Adipocyte (in vitro differentiated cells): ENCODE data around the gene TMEM240.
"Not testable (repeated sequence)": the region's sequence is repeated elsewhere in the genome, so short reads cannot be mapped to it uniquely, and the experiment has no call there.

Source experiments
- DNase-seq: peaks from one replicate; pipeline ENCODE4 v3.0.0-alpha.2; 2015; ENCODE audit warnings: low read depth
- H3K27me3 ChIP-seq: replicated peaks from 2 replicates; pipeline ENCODE4 v1.7.0; 2013; ENCODE audit warnings: mild to moderate bottlenecking, low read length, moderate library complexity; ENCODE audit not compliant: control insufficient read depth, insufficient read depth
- H3K36me3 ChIP-seq: 2 replicates; pipeline ENCODE4 v1.7.0; 2013; ENCODE audit warnings: low read length, mild to moderate bottlenecking, moderate library complexity; ENCODE audit not compliant: control insufficient read depth, insufficient read depth, severe bottlenecking
- H3K4me1 ChIP-seq: 2 replicates; pipeline ENCODE4 v1.7.0; 2013; ENCODE audit warnings: mild to moderate bottlenecking, low read length, moderate library complexity; ENCODE audit not compliant: control insufficient read depth, insufficient read depth
- H3K4me3 ChIP-seq: 2 replicates; pipeline ENCODE4 v1.7.0; 2013; ENCODE audit warnings: mild to moderate bottlenecking, low read length, moderate library complexity
- H3K9ac ChIP-seq: 2 replicates; pipeline ENCODE4 v1.7.0; 2013; ENCODE audit warnings: mild to moderate bottlenecking, low read length, moderate library complexity
- H3K9me3 ChIP-seq: 2 replicates; pipeline ENCODE4 v1.7.0; 2013; ENCODE audit warnings: mild to moderate bottlenecking, low read length, moderate library complexity; ENCODE audit not compliant: control insufficient read depth

Gene TMEM240

DNA sequence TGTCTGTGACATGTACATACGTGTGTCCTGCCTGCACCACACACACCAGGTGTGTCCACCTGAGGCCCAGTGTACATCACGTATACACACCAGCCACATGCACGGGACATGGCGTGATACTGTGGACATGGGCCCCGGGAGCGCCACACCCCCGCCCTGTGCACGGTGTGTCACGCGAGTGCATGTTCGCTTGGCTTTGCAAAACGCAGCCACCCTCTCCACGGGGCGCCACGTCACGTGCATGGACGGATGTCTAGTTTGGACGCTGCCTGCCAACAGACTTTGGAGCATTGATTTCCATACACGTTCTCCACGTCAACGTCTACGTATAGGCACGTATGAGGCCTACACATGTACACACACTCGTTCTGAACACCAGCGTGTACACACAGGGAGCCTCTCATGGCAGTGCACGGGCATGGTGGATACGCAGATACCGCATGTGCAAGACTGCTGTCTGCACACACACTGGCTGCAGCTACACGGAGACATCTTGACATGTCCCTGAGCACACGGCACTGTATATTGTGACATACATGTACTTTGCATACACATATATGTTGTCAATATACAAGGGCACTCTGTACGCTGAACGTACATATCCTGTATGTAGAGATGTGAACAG, 2.7 kb downstream of the TMEM240 start:
- peaks cover 14% of the 10 kb centered on the region for H3K36me3 ChIP-seq
- no peak overlapping the region for H3K9ac ChIP-seq
- no peaks in the 10 kb centered on the region for H3K4me1 ChIP-seq
- H3K9me3 ChIP-seq = no peaks in the 10 kb centered on the region
- DNase-seq = no peak
- no peaks in the 10 kb centered on the region for H3K27me3 ChIP-seq
- no peak overlapping the region for H3K4me3 ChIP-seq

DNA sequence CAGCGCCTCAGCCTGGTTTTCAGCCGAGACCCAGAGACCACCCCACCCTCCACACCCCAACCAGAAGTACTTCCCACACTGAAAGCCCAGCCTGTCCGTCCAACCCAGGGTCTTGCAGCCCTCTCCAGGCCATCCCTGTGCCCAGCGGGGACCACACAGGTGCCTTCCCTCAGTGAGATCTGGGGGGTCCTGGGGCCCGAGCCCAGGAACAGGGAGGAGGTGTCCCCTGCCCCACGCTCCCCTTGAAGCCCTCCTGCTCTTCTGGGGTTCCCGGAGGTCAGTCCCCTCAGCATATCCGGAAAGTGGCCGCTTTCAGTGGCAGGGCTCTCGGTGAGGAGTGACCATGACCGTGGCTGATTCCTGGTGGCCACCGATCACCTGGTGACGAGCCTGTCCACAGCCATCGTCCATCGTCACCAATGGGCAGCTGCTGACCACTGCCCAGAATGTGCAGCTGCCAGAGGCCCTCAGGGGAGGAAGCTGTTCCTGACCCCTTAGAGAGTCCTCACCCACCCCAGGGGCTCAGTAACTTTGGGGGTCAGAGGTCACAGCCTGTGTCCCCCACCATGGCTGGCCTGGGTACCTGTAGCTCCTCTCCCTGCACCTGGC, 3.4 kb downstream of the TMEM240 start:
- Histone ChIP-seq H3K27me3 (no peaks in the 10 kb centered on the region), H3K4me1 (no peaks in the 10 kb centered on the region), H3K4me3 (no peak overlapping the region), H3K9me3 (no peaks in the 10 kb centered on the region), H3K36me3 (peaks cover 9% of the 10 kb centered on the region), H3K9ac (no peak overlapping the region)
- DNase-seq = no peak

DNA sequence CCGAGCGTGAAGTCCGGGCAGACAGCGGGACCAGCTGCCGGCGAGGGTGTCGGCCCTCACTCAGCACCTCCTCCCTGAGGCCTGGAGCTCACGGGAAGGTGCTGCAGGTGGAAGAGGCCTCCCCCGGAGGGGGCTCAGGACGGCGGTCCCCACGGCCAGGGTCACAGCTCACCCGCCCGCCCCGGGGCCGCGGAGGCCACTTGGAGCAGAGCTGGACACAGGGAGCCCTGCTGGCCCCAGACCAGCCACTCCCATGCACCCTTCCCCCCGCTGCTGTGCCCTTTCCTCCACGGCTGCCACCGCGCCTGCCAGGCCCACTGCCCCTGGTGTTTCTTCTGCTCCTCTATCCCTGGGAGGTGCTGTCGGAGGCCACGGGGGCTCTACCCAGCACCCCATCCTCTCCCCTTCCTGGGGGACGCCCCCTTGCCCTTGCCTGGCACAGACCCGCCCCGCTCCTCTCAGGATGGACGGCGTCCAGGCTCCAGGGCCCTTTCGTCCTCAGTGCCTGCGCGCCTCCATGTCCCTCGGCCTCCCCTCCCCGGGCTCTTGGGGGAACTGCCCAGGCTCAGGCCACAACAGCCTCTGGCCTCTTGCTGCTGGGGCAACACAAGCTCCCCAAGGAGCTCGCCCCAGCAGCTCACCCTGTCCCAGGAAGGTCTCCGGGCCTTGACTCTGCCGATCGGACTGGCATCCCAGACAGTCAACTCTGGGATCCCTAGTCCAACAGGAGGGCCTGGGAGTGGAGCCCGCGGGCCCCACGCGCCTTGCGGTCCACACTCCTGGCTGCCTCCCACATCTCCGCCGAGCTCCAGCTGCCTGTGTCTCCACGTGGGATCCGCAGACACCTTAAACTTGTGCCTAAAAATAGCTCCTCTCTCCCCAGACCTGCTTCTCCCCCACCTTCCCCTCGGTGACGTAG, 4.1 kb downstream of the TMEM240 start:
- no peak for DNase-seq
- Histone ChIP-seq H3K27me3 (no peaks in the 10 kb centered on the region), H3K9ac (no peak overlapping the region), H3K36me3 (peaks cover 1% of the 10 kb centered on the region), H3K4me1 (no peaks in the 10 kb centered on the region), H3K4me3 (no peak overlapping the region), H3K9me3 (no peaks in the 10 kb centered on the region)

DNA sequence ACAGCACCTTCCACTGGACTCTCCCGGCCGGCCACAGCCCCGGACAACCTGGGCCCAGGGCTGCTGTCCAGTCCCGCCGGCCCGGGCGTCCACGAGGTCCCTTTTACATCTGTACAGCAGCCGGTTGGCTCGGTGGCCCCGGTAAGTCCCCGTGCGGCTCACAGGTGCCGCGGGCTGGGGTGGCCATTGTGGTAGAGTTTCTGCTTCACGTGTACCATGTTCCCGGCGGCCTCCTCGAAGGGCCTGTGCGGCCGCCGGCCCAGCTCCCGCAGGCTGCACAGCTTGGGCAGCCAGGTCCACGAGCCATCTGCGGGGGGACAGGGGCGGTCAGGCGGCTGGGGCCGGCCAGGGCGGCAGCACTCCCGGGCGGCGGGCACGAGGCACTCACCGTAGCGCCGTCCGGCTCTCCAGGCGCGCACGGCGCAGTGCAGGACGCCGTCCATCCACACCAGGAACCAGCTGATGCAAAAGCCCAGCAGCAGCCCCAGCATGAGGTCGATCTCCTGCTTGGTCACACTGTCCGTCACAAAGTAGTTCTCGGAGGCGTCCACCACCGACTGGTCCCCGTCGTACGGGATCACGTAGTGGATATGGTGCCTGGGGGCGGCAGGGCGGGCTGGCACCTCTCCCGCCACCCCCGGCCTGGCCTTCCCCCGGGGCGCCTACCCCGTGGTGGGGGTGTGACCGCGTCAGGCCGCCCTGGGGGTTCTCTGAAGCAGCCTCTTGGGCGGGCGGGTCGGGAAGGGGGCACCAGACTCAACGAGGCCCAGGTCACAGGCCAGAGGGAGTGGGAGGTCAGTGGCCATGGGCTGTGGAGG, 5.0 kb downstream of the TMEM240 start:
- Histone ChIP-seq H3K9me3 (no peaks in the 10 kb centered on the region), H3K36me3 (no peaks in the 10 kb centered on the region), H3K27me3 (no peaks in the 10 kb centered on the region), H3K9ac (no peak overlapping the region), H3K4me3 (no peak overlapping the region), H3K4me1 (no peaks in the 10 kb centered on the region)
- no peak for DNase-seq

DNA sequence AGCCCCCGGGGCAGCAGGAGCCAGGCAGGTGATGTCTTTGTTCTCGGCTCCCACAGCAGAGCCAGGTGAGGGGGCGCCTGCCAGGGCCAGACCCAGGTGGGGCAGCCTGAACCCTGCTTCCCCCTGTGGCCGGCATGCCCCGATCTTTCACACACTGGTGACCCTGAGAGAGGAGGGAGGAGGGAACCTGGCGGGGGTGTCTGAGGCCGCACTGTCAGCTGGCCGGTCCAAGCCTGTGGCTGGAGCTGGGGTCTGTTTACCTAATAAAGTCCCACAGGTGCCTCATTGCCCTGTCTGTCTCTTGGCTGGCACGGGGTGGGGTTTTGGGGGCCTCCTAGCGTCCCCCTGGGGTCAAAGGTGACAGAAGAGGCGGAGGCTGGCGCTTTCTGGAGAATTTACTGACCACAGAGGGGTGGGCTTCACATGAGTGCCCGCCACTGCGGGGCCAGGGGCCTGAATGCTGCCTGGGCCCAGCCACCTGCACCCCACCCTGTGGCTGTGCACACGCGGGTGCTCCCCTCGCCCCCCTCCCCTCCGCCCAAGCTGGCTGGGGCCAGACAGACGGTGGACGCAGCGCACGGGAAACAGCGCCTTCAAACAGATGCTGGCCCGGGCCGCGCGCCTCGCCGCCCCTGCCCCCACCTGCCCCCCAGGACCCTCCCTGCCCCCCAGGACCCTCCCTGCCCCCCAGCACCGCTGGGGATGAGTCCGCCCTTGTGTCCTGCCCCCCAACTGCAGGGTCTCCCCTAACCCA, 5.8 kb downstream of the TMEM240 start:
- H3K9ac ChIP-seq = no peak overlapping the region
- peaks cover 7% of the 10 kb centered on the region for H3K36me3 ChIP-seq
- no peaks in the 10 kb centered on the region for H3K4me1 ChIP-seq
- no peaks in the 10 kb centered on the region for H3K9me3 ChIP-seq
- H3K4me3 ChIP-seq = no peak overlapping the region
- no peak for DNase-seq
- no peaks in the 10 kb centered on the region for H3K27me3 ChIP-seq

DNA sequence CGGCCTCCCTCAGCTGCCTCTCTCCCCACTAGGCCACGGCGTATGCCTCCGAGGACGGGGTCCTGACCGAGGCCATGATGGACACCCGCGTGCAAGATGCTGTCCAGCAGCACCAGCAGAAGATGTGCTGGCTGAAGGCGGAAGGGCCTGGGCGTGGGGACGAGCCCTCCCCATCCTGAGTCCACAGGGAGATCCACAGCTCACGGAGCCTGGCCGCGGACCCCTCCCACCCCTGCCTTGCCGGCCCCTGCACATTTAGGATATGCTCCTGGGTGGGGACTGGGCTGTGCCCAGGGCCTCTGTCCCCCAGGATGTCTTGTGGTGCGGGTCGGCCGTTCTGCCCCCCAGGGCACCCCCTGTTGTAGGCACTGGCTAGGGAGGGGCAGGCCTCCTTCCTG, 6.5 kb downstream of the TMEM240 start:
- not testable (repeated sequence) for H3K4me3 ChIP-seq, H3K9ac ChIP-seq, DNase-seq, H3K9me3 ChIP-seq, H3K4me1 ChIP-seq, H3K27me3 ChIP-seq
- peaks cover 12% of the 10 kb centered on the region for H3K36me3 ChIP-seq

DNA sequence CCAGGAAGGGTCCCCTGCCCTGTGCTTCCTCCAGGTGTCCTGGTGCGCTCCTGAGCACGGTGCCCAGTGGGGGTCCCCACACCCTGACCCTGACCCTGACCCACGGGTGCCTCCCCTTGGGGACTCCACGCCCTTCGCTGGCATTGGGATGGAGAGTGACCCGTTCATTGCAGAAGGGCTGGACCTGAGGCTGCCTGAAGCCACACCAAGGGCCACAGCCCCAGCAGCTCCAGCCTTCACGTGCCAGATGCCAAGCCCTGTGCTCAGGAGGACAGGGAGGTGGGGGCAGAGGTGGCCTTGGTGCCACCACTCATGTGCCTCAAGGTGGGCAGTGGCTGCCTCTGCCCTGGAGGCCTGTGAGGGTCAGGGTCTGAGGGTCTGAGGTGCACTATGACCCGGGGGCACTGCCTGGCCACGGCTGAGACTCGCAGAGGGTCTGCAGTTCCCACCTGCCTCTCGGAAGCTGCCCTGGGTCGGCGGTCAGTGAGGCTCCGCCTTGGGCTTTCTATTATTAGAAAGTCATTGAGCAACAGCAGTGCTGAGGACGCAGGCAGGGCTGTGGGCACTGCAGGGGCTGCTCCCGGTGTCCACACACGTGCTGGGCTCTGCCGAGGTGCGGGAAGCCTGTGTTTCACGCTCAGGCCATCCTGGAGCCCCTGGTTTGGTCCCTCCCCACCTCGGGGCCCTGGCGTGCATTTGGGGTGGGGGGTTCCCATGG, 7.1 kb downstream of the TMEM240 start:
- H3K4me1 ChIP-seq, H3K9me3 ChIP-seq, DNase-seq, H3K9ac ChIP-seq, H3K27me3 ChIP-seq, H3K4me3 ChIP-seq: not testable (repeated sequence)
- H3K36me3 ChIP-seq = peaks cover 17% of the 10 kb centered on the region

DNA sequence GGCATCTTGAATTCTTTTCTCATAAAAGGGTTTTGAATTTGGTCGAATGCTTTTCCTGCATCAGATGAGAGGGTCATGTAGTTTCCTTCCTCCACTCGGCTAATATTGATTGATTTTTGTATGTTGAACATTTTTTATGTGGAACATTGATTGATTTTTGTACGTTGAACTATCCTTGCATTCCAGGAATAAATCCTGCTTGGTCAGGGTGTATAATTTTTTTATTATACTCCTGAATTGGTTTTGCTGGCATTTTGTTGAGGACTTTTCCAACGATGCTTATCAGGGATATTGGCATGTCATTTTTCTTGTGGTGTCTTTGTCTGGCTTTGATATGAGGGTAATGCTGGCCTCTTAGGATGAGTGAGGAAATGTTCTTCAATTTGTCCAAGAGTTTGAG, 8.5 kb downstream of the TMEM240 start:
- no peaks in the 10 kb centered on the region for H3K9me3 ChIP-seq
- H3K36me3 ChIP-seq = peaks cover 29% of the 10 kb centered on the region
- H3K9ac ChIP-seq = no peak overlapping the region
- no peak for DNase-seq
- no peak overlapping the region for H3K4me3 ChIP-seq
- no peaks in the 10 kb centered on the region for H3K4me1 ChIP-seq
- no peaks in the 10 kb centered on the region for H3K27me3 ChIP-seq

DNA sequence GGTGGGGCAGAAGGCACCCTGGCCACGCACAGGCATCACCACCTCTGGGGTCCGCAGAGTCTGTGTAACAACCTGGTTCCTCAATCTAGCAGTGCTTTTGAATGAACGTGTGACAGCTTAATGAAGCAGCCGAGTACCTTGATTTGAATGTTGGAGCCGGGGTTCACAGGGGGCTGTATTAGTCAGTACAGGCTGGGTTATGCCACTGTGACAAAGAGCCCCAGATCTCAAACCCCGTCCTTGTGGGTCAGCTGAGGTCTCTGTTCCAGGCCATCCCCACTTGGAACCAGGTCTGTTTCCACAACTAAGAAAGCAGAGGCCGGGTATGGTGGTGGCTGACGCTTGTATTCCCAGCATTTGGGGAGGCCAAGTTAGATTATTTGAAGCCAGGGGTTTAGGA, 10.5 kb downstream of the TMEM240 start:
- no peak for DNase-seq
- Histone ChIP-seq H3K9ac (no peak overlapping the region), H3K27me3 (no peaks in the 10 kb centered on the region), H3K4me1 (no peaks in the 10 kb centered on the region), H3K9me3 (no peaks in the 10 kb centered on the region), H3K36me3 (peaks cover 37% of the 10 kb centered on the region), H3K4me3 (no peak overlapping the region)

DNA sequence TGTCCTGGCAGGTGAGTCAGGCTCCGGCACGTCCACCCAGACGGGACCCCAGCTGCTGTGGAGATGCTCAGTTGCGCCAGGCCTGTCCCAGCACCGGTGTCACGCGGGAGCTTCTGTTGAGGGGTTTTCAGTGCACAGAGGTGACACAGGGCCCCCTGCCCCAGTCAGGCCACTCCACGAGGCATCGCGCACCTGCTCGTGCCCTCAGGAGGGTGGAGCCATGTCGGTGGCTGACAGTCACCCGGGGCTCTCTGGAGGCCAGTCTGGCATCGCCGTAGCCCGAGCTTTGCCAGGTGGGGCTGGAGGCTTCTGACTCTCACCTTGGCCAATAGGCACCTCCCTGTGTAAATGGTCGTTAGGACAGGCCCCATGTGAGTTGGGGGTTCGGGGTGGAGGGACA, 11.1 kb downstream of the TMEM240 start:
- DNase-seq = no peak
- Histone ChIP-seq H3K9ac (no peak overlapping the region), H3K4me3 (no peak overlapping the region), H3K4me1 (no peaks in the 10 kb centered on the region), H3K9me3 (no peaks in the 10 kb centered on the region), H3K27me3 (no peaks in the 10 kb centered on the region), H3K36me3 (peaks cover 39% of the 10 kb centered on the region)
